Fibroblast of upper back skin (primary cell): ENCODE results near the gene CTNND2.

Experiments
- DNase-seq: peaks from one replicate; pipeline ENCODE4 v3.0.0-alpha.2; 2013

The CTNND2 gene

DNA sequence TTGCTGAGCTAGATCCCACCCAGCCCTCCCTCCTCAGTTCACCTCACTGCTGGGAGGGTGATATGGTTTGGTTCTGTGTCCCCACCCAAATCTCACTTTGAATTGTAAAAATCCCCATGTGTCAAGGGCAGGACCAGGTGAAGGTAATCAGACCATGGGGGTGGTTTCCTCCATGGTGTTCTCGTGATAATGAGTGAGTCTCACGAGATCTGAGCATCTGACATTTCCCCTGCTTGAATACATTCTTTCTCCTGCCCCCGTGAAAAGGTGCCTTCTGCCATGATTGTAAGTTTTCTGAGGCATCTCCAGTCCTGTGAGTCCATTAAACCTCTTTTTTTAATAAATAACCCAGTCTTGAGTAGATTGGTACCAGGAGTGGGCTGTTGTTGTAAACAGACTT, 673.4 kb downstream of the CTNND2 start:
- DNase-seq, result no peak

DNA sequence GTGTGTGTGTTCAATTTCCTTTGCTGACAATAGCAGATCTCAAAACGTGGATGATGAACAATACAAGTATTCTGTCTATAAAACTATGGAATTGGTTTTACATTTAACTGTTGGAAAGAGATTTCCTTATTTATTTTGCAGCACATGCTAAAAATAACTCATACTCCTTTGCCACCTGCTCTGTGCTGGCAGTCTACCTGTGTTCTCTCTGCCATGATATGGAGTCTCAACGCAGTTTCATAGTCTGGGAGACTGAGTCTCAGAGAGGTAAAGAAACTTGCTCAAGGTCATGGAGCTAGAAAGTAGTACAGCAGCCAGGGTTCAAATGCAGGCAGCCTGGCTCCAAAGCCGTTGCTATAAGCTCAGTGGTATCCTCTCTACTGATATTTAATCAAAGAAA, 677.2 kb downstream of the CTNND2 start:
- DNase-seq, result no peak

GRCh38 chr5:11224436-11225187, 679.6 kb downstream of the CTNND2 start:
- DNase-seq, result no peak

- DNase-seq, result no peak
Measured at GRCh38 chr5:11222169-11222568, 682.1 kb downstream of the CTNND2 start.

DNA sequence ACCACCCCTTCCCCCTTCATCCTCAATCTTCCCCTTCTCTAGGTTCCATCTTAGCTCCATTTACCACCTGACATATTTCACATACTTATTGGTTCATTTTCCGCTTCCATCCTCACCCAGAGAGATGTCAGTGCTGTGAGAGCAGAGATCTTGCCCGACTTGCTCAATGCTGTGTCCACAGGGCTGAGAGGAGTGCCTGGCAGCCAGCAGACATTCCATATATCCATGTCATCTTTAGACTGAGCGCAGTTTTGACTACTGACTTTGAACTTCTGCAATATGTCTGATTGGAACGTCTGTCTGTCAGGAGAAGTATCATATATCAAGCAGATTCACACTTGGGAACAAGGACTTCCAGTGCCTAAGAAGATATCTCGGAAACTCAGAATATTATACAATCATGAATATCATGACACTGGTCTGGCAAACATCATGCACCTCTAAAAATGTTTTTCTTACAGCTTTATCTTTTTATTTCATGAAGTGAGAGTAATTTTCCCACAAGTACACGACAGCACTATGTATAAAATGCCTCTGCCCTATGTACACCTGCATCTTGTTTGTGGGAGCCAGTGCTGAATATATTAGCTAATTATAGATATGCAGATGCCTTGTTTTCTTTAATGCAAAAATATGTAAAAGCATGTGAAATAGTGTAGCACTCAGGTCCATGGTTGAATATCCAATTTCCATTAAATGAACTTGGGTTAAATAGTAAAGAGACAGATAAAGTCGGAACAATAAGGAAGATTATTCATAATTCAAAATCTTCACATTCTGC, 689.2 kb downstream of the CTNND2 start:
- no peak for DNase-seq

DNA sequence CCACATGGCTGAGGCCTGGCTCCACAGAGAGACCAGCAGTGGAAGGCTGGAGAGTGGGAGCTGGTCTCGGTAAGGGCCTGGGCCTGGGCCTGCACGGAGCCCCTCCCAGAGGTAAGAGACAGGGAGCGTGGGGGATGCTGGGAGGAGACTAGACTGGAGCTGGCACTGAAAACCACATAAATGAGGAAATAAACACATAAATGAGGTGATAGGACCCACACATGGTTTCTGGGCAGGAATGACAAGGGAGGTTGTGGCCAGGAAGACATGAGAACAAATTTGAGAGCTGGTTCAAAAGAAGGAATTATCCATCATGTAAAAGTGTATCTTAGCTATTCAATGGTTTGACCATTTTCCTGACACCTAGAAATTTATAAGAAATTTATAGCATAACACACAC, 691.5 kb downstream of the CTNND2 start:
- no peak for DNase-seq

DNA sequence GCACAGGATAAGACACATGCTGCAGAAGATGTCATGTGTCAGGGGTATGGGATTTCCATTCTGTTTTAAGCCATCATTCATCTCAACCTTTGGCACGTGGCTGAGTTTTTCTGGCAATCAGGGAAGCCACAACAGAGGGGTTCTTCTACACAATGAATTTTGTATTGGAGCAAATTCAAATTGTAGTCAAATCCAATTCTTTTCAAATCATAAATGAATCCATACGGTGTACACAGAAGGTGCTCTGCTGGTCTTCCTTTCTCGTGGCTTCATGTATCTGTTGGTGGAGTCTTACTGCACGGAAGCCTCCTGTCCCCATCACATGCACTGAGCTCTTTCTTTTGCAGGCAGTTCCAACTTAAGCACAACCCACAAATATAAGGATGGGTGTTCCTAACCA, 706.5 kb downstream of the CTNND2 start:
- DNase-seq, result no peak

GRCh38 chr5:11191673-11192072, 712.6 kb downstream of the CTNND2 start:
- DNase-seq, result no peak

- peak; percentile 53 for DNase-seq
Measured at GRCh38 chr5:11182441-11183080, 721.7 kb downstream of the CTNND2 start.

DNA sequence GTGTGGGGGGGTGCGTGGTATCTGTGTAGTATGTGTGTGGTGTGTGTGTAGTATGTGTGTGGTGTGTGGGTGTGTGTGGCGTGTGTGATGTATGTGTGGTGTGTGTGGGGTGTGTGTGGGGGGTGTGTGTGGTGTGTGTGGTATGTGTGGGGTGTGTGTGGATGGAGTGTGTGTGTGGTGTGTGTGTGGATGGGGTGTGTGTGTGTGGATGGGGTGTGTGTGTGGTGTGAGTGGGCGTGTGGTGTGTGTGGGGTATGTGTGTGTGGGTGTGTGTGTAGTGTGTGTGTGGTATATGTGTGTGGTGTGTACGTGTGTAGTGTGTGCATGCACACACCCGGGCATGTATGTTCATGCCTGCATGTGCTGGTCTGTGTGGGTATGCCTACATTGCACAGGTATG, 722.3 kb downstream of the CTNND2 start:
- DNase-seq, result no peak

GRCh38 chr5:11180890-11181289, 723.4 kb downstream of the CTNND2 start:
- no peak for DNase-seq

DNA sequence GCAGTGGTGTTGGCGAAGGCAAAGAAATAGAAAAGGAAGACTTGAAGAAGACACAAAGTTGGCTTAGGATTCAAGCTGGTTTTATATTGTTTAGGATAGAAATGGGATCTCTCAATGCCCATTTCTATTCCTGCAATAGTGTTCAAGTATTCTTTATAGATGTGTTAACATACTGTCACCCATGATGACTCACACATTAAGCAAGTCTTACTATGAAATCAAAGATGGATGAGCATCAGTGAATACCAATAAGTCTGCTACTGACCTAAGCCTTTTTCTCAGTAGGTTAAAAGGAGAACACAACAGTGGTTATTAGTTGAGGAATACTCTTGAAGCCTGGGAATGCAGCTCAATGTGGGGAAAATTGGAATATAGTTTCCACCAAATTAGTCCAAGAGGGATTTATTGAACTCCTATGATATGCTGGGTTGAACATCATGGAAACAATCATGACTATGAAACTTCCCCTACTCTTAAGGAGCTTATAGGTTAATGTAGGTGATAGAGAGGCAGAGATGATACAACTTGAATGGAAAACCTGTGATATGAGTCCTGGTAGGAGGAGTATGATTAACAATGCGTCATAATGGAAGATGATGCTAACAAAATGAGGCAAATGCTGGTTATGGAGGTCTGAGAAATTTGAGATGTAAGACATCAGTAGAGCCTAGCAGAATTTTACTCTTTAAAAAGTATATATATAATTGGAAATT, 726.1 kb downstream of the CTNND2 start:
- DNase-seq, result no peak

GRCh38 chr5:11174591-11174990, 729.7 kb downstream of the CTNND2 start:
- no peak for DNase-seq

DNA sequence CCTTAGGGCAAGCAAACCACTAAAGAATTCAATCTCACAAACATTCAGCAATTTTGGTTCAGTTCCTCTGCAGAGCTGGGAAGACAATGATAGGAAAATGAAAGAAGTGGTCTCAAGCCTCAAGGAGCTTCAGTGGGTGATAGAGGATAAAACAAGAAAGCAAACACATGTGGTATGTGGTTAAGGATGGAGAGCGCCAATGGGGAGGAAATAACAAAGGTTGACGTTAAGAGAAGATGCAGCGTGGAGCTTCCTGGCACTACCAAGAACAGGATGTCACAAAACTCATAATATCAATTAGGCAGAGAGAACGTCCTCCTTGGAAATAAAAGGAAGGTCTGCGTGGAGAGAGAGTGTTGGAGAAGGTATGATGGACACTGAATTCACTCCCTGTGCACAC, 731.8 kb downstream of the CTNND2 start:
- DNase-seq, result no peak

DNA sequence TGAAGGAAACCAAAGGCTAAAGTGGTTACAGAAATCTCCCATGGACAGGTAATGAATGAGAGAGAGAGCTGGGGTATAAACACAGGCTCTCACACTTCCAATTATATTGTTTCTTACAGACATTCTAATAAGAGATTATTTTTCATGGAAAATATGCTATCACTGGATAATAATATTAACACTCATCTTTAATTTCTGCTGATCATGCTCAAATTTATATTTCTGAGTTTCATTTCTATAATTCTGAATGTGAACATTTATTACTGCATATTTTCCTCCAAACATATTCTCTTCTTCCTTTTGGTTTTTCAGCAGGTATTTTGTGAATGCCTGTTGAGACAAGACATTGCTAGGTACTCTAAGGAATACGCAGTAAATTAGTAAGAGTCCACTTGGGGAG, 733.0 kb downstream of the CTNND2 start:
- DNase-seq, result no peak

GRCh38 chr5:11166923-11167322, 737.3 kb downstream of the CTNND2 start:
- no peak for DNase-seq

DNA sequence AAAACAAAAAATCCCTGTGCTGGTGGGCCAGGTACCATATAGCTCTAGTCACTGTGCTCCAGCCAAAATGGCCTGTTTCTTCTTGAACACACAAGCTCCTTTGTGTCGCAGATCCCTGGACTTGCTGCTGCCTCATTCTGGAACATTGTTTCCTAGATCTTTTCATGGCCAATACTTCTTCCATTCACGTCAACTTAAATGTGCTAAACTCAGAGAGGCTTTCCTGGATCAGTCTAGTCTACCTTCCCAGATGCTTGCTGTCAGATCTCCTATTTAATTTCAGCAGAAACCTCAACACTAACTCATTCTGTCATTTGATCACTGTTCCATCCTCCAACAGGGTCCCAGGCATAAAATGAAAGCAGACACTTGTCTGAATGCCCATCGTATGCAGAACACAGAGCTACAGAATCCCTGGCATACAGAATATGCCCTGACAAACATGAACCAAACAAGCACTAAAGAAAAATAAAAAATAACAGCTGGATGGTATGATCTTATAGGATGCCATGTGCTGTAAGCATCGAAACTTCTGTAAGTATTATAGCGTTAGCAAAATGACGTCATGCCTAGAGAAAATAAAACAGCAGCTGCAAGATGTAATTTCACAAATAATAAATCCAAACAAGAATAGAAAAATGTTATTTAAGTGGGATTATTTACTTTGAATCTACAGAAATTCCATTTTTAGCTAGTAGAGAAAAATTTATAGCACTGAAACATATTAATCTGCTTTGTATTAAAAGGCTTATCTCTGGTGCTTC, 739.5 kb downstream of the CTNND2 start:
- no peak for DNase-seq

- no peak for DNase-seq
Measured at GRCh38 chr5:11157132-11157531, 747.1 kb downstream of the CTNND2 start.

GRCh38 chr5:11153670-11154382, 750.4 kb downstream of the CTNND2 start:
- DNase-seq, result no peak

DNA sequence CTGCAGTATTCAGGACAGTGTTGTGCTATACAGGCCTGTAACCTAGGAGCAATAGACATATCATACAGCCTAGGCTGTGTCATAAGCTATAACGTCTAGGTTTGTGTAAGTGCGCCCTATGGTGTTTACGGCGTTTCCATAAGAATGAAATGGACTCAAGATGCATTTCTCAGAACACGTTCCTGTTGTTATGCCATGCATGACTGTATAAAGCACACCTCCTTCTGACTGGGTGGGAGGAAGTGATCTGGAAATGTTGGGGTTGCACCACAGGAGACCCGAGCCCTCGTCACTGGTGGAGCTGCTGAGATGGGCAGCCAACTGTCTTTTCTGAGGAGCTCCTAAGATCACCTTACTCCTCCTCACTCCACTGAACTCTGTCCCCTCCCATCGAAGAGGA, 751.9 kb downstream of the CTNND2 start:
- no peak for DNase-seq

DNA sequence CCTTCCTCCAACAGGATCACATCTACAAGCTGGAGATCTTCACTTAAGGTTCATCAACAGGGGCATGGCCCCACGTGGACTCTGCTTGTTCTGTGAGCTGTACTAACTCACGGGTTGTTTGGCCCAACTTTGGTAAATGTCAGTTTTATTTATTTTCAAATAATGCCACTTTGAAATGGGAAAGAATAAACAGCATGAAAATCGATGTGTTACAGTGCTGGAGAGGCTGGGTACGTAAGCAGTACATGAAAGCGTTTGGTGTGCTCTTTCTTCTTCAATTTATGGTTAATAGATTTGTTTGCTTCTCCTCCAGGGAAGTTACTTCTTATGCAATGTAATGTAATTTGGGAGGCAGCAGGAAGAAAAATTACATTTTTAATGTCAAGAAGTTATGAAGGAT, 753.3 kb downstream of the CTNND2 start:
- no peak for DNase-seq
